PC-3 (cell line): ENCODE data around the gene PTPRQ.

Experiments
- EZH2 ChIP-seq: fragments of 300-600 bp; sonication (generic); IDR thresholded peaks from one replicate; pipeline ENCODE4 v1.6.1; 2017; ENCODE audit warnings: antibody characterized with exemption, mild to moderate bottlenecking, low read length; ENCODE audit not compliant: unreplicated experiment
- TF ChIP-seq, protein P1 (sequence below): fragments of 300-600 bp; sonication (generic); conservative IDR thresholded peaks from 2 replicates; pipeline ENCODE4 v1.5.1; 2017; ENCODE audit warnings: antibody characterized with exemption, low read depth, mild to moderate bottlenecking, low read length

DNA sequence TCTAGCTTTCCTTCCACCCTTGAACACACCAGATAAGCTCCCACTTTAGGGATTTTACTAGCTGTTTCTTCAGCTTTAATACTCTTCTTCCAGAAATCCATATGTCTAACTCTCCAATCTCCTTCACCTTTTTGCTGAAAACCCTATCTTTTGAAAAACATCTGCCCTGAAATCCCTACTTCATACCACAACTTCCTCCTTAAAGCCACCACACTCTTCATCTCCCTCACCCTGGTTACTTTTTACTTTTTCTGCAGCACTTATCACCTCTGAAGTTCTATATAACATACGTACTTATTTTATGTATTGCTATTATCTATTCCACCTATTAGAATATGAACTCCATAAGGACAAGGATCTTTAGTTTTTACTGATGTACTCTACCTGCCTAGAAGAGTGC lies 28.6 kb upstream of the PTPRQ start:
- TF ChIP-seq, protein P1, sequence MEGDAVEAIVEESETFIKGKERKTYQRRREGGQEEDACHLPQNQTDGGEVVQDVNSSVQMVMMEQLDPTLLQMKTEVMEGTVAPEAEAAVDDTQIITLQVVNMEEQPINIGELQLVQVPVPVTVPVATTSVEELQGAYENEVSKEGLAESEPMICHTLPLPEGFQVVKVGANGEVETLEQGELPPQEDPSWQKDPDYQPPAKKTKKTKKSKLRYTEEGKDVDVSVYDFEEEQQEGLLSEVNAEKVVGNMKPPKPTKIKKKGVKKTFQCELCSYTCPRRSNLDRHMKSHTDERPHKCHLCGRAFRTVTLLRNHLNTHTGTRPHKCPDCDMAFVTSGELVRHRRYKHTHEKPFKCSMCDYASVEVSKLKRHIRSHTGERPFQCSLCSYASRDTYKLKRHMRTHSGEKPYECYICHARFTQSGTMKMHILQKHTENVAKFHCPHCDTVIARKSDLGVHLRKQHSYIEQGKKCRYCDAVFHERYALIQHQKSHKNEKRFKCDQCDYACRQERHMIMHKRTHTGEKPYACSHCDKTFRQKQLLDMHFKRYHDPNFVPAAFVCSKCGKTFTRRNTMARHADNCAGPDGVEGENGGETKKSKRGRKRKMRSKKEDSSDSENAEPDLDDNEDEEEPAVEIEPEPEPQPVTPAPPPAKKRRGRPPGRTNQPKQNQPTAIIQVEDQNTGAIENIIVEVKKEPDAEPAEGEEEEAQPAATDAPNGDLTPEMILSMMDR: no peak
- TF ChIP-seq EZH2: no peak
